NCI-H1930 (cell line): ENCODE data around the gene VPS13D.
"Not testable (repeated sequence)": the region's sequence is repeated elsewhere in the genome, so short reads cannot be mapped to it uniquely, and the experiment has no call there.

Experiments used
- DNase-seq, 2 experiments: peaks; one replicate each; lab custom pipeline; 2025; lab: John Stamatoyannopoulos, UW

Gene VPS13D

GRCh38 chr1:12450090-12450755, 220.4 kb downstream of the VPS13D start:
- DNase-seq: no peak

DNA sequence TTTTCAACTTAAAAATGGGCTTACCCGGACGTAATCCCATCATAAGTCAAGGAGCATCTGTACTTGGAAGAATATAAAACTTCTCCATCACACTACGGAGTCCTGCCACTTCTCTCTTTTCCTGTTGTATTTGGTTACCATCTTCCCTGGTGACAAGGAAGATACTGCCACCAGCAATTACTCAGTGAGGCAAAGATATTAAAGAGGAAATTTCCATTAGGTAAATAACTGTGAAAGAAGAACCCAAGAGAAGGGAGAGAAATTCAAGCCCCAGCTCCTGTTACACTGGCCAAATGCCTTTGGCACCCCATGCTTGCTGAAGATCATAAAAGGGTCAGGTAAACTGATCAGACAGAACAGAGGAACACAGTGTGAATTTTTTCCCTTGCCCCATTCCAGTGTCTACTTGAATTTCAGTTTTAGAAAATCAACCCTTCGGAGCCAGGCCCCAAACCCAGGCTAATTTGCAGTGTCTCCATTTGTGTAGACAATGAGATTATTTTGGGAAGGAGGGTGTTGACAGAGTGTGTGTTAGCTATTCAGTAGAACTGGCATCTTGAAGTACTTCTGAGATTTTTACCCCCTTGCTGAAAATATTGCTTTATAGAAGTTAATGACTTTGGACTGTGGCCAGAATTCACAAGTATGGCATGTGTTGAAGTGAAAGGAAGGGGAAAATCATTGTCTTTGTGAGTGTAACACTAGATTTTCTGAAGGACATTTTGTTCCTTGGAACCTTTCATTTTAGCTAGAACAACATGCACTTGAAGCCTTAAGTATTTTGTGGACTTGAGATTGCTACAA, 221.1 kb downstream of the VPS13D start:
- no peak for DNase-seq

DNA sequence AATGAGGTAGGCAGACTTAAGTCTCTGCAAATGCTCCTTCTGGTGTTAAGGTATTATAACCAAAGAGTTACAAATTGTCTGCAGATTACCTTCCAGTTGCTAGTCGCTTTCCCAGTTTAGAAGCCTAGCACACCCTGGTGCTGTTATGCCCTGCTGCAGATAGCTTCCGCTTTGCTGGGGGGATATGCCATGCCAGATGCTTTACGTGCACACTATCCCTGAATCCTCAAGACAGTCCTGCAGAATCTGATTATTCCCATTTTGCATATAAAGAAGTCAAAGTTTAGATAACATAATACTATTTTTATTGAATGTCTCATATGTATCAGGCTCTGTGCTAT, 221.7 kb downstream of the VPS13D start:
- no peak for DNase-seq

DNA sequence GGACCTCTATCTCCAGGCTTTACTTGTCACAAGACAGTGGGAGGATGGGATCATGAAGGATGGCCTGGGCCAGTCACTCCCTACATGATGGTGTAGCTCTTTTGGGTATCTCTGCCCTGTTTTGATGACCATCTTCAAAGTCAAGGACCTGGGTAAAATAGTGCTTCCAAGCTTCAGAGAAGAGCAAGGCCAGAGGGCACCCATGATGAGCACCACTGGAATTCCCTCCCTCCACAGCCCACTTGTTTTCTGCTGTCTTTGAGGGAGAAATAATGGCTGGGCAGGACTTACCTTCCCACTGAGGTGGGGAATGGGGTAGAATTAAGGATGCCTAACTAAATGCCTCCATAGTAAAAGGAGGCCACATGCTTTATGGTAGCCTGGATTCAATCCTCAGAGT, 222.4 kb downstream of the VPS13D start:
- no peak for DNase-seq

- no peak for DNase-seq
Measured at GRCh38 chr1:12453400-12454343, 223.8 kb downstream of the VPS13D start.

- DNase-seq: no peak
Measured at GRCh38 chr1:12454406-12455391, 224.9 kb downstream of the VPS13D start.

GRCh38 chr1:12456081-12456480, 226.3 kb downstream of the VPS13D start:
- not testable (repeated sequence) for DNase-seq

DNA sequence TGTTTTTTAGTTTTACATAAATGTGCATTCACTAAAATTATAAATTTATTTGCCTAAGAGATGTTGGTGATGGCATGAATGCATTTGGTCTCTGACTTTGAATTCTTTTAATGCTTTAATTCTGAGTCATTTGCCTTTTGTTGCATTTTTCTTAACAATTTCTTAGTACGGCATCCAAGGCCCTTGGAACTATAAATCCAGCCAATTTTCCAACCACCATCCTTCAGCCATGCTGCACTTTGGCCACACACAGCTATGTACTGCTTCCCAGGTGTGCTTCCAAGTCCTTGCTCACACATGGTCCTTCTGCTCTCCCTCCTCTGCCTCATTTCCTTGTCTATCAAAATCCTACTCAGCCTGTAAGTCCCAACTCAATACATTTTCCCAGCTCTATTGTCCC, 227.1 kb downstream of the VPS13D start:
- no peak for DNase-seq

DNA sequence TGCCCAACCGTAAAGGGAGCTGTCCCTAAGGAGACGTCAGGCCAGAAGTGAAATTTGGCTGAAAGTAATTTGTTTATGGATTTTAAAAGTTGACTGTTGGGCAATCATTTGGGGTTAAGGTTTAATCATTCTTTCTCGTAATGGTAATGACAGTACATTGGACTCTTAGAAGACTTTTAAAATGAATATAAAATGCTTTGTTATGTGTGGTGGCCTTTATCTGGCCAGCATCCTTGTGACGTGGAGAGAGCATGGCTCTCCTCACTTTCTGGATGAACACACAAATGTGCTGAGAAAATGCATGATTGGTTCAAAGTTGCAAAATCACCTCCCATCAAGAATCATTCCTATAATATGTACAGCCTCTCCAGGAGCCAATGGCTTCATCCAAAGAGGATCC, 227.9 kb downstream of the VPS13D start:
- no peak for DNase-seq

- no peak for DNase-seq
Measured at GRCh38 chr1:12458571-12458970, 228.7 kb downstream of the VPS13D start.

- DNase-seq: no peak
Measured at GRCh38 chr1:12460121-12460520, 230.3 kb downstream of the VPS13D start.

- no peak for DNase-seq
Measured at GRCh38 chr1:12460911-12461621, 231.2 kb downstream of the VPS13D start.

- no peak for DNase-seq
Measured at GRCh38 chr1:12461754-12462153, 231.9 kb downstream of the VPS13D start.

DNA sequence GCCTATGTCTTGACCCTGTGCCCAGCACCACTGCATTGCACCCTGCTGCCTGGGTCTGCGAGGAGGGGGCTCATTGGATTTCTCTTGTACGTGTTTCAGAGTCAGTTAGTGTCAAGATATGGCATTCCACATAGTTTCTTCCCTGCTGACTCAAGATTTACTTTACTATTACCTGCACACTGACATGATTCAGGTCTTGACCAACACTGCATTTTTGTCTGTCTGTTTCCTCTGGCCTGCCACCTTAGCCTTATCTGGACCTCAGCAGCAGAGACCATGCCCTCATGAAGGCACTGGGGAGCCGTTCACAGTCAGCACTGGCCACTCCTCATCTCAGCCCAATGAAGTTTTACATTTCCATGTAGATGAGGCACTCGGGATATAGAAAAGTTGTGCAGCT, 232.8 kb downstream of the VPS13D start:
- no peak for DNase-seq

GRCh38 chr1:12464045-12464461, 234.2 kb downstream of the VPS13D start:
- no peak for DNase-seq

- DNase-seq: no peak
Measured at GRCh38 chr1:12464598-12465056, 234.8 kb downstream of the VPS13D start.

DNA sequence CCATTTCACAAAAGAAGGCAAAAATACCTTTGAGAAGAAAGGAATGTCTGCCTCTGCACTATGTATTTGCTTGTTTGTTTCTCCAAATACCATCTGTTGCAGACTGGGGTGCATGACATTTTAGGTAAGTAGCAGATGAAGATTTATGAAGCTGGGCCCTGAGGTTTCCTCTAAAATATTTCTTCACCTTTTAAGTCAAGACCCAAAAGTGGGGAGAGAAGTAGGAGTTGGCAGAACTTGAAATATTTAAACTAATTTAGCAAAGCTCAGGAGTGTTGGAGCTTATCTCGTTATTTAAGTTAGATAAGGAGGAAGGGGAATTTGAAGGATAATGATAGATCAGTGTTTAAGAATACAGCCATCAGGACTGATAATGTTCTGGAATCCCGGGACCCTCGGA, 235.3 kb downstream of the VPS13D start:
- DNase-seq: no peak

GRCh38 chr1:12466816-12467215, 237.0 kb downstream of the VPS13D start:
- no peak for DNase-seq

DNA sequence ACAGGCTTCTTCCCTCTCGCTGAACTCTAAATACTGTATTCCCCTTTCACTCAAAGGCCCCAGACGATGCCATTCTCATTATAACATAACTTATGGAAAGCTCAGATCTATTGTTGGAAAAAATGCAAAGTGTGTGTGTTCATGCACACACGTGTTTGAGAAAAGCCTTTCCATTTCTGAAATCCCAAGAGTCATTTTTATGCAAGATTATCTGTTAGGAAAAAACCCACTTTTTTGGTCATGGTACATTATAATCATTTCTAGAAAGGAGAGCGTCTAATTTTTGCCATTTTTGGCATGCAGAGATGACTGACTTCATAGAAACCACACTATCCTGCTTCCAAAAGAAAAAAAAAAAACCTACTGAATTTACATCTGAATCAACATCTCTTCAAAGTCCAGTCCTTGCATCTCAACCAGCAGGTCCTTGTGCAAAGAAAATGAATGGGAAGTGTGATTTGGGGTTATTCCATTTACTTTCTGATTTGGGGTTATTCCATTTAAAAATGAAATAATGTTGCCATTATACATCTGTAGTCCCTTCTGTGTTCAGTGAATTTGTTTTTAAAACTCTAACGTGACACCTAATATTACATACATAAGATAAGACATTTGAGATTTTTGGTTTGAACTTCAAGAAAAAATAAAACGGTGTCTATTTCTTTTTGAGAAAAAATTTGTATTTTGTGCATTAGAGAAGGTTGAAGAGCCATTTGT, 237.9 kb downstream of the VPS13D start:
- no peak for DNase-seq

- no peak for DNase-seq
Measured at GRCh38 chr1:12468323-12468722, 238.5 kb downstream of the VPS13D start.
